ENCODE results near the gene HS6ST3. TPM values are rescaled to one million over a fixed set of nuclear protein-coding genes. Genes with fewer than 3 reads are reported as not detected.

HS6ST3 gene
- total RNA-seq, 2 donors from 2014 or later, result 0.02 to 0.13 TPM

GRCh38 chr13:96700657-96701056 is 610.8 kb downstream of the HS6ST3 start:
- no peaks in the 10 kb centered on the region for H3K27me3 ChIP-seq
- intact Hi-C loops (cut with DNase I), result no loop called here
- no peak overlapping the region for H3K9ac ChIP-seq (ENCODE audit: low read depth in 2 of 2, low read length in 2 of 2)
- no peaks in the 10 kb centered on the region for H3K4me1 ChIP-seq
- H3K4me3 ChIP-seq, result no peak overlapping the region
- no peaks in the 10 kb centered on the region for H3K36me3 ChIP-seq
- DNase-seq, result no peak
- H3K9me3 ChIP-seq, result no peaks in the 10 kb centered on the region
- TF ChIP-seq CTCF (IDR thresholded peaks at IDR 0.05), result no peak
- no peak overlapping the region for H3K27ac ChIP-seq

- no peaks in the 10 kb centered on the region for H3K27me3 ChIP-seq
- intact Hi-C loops (cut with DNase I), result no loop called here
- DNase-seq, result no peak
These were observed 617.2 kb downstream of the HS6ST3 start for GRCh38 chr13:96707146-96707545.

GRCh38 chr13:96710166-96710862 is 620.4 kb downstream of the HS6ST3 start:
- intact Hi-C loops (cut with DNase I), result no loop called here
- Histone ChIP-seq H3K27me3 (no peaks in the 10 kb centered on the region), H3K4me1 (no peaks in the 10 kb centered on the region), H3K36me3 (no peaks in the 10 kb centered on the region), H3K9ac (ENCODE audit: low read depth in 2 of 2, low read length in 2 of 2) (no peak overlapping the region), H3K27ac (no peak overlapping the region), H3K4me3 (no peak overlapping the region), H3K9me3 (no peaks in the 10 kb centered on the region)
- no peak for DNase-seq
- TF ChIP-seq CTCF (IDR thresholded peaks at IDR 0.05), result no peak

More at GRCh38 chr13:96707146-96707545, 617.2 kb downstream of the HS6ST3 start:
- no peak for TF ChIP-seq CTCF (IDR thresholded peaks at IDR 0.05)
- Histone ChIP-seq H3K36me3 (no peaks in the 10 kb centered on the region), H3K9ac (ENCODE audit: low read depth in 2 of 2, low read length in 2 of 2) (no peak overlapping the region), H3K9me3 (no peaks in the 10 kb centered on the region), H3K4me1 (no peaks in the 10 kb centered on the region), H3K4me3 (no peak overlapping the region), H3K27ac (no peak overlapping the region)

GRCh38 chr13:96720446-96720845 is 630.5 kb downstream of the HS6ST3 start:
- no peak for DNase-seq
- H3K9me3 ChIP-seq, result no peaks in the 10 kb centered on the region
- no peak for TF ChIP-seq CTCF (IDR thresholded peaks at IDR 0.05)
- H3K36me3 ChIP-seq, result no peaks in the 10 kb centered on the region
- no peak overlapping the region for H3K27ac ChIP-seq
- intact Hi-C loops (cut with DNase I), result no loop called here
- H3K9ac ChIP-seq (ENCODE audit: low read depth in 2 of 2, low read length in 2 of 2), result no peak overlapping the region
- no peaks in the 10 kb centered on the region for H3K27me3 ChIP-seq
- no peak overlapping the region for H3K4me3 ChIP-seq
- H3K4me1 ChIP-seq, result no peaks in the 10 kb centered on the region

GRCh38 chr13:96726651-96727050 is 636.7 kb downstream of the HS6ST3 start:
- Histone ChIP-seq H3K9me3 (no peaks in the 10 kb centered on the region), H3K9ac (ENCODE audit: low read depth in 2 of 2, low read length in 2 of 2) (no peak overlapping the region), H3K27ac (no peak overlapping the region), H3K36me3 (no peaks in the 10 kb centered on the region), H3K27me3 (no peaks in the 10 kb centered on the region), H3K4me3 (no peak overlapping the region), H3K4me1 (no peaks in the 10 kb centered on the region)
- intact Hi-C loops (cut with DNase I), result no loop called here
- no peak for DNase-seq
- no peak for TF ChIP-seq CTCF (IDR thresholded peaks at IDR 0.05)

Data from colonic mucosa (tissue), 4 donors.